Caki2 (cell line): ENCODE results near the gene TRIM21. TPM values are rescaled to one million over a fixed set of nuclear protein-coding genes. Genes with fewer than 3 reads are reported as not detected.

ENCODE experiments used
- total RNA-seq: library from RNA; depleted of rRNA; stranded (reverse); fragments of >200 nt; shearing (Covaris generic); gene quantifications from 2 replicates; pipeline ENCODE4 v1.2.3, GENCODE V29; 2014; ENCODE audit warnings: low replicate concordance; rRNA removed

TRIM21 gene
- total RNA-seq, 1 experiment from 2014 or later, result 26.9 TPM

Other genes with a start within 250 kb of the TRIM21 start
- not detected in 2 replicates for gene OR52B4, start 25.3 kb downstream of the TRIM21 start, total RNA-seq
- gene OR52K2, start 55.6 kb upstream of the TRIM21 start, total RNA-seq, result not detected in 2 replicates
- gene OR52K1, start 88.9 kb upstream of the TRIM21 start, total RNA-seq, result not detected in 2 replicates
- not detected in 2 replicates for gene OR52M1, start 151.5 kb upstream of the TRIM21 start, total RNA-seq
- not detected in 2 replicates for gene OR52I2, start 188.0 kb upstream of the TRIM21 start, total RNA-seq
- gene OR52I1, start 200.3 kb upstream of the TRIM21 start, total RNA-seq, result not detected in 2 replicates
- gene TRIM68, start 214.5 kb upstream of the TRIM21 start, total RNA-seq, result 10.2 and 13.7 TPM in 2 replicates
- gene OR51D1, start 243.8 kb upstream of the TRIM21 start, total RNA-seq, result not detected in 2 replicates